HG02981 (cell line): ENCODE data around the gene CD300C.
"Not testable (repeated sequence)": the region's sequence is repeated elsewhere in the genome, so short reads cannot be mapped to it uniquely, and the experiment has no call there.

Source experiments
- ATAC-seq: cut with Tn5 transposase; IDR thresholded peaks from one replicate; pipeline ENCODE4 v1.9.1; 2021; ENCODE audit warnings: mild to moderate bottlenecking, moderate library complexity; ENCODE audit not compliant: unreplicated experiment

CD300C gene

DNA sequence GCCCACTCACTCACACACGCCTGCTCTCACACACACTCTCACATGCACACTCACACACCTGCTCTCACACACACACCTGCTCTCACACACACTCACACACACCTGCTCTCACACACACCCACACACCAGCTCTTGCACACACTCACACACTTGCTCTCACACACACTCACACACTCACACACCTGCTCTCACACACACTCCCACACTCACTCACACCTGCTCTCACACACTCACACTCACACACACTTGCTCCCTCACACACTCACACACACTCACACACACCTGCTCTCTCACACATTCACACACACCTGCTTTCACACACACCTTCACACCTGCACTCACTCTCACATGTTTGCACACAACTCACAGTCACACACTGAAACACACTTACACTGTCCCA is 17.4 kb upstream of the CD300C start:
- no peak for ATAC-seq

DNA sequence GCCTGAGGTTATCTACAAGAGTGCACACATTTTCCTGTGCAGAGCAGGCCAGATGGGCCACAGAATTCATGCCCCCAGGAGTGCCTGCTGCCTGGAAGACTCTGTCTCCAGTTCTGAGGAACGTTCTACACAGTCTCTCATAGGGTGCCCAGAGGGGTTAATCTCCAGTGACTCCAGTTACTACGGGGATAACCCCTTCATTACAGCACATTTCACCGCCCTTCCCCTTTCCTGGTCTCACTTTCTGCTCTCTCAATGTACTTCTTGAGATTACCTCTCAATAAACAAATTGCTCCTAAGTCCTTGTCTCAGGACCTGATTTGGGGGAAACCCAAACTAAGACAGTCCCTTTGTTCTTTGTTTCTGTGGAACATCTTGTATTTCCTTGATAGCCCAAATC is 15.7 kb upstream of the CD300C start:
- no peak for ATAC-seq

DNA sequence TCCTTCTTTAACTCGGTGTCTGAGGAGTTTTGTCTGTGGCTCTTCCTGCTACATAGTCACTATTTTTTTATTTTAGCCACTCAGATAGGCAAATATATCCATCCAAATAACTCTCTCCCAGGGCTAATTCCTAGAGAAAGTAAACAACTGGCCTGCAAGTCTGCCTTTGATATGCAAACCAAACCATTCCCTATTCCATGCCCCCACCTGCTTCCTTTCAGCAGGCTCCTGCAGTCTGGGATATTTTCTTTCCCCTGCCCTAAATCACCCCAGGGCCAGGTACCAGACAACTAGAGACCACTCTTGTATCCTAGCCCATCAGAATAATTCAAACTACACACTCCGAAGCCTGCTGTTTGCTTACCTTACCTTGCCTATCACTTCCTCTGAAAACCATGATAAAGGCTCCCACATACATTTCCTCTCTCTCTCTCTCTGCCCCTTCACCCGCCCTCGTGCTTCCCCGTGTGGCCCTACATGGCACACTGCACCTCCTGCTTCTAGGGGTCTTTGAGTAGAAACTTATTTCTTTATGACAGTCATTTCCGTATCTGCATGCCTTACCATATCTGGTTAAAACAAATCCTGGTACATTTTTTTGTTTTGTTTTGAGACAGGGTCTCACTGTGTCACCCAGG is 13.1 kb upstream of the CD300C start:
- ATAC-seq, result no peak

DNA sequence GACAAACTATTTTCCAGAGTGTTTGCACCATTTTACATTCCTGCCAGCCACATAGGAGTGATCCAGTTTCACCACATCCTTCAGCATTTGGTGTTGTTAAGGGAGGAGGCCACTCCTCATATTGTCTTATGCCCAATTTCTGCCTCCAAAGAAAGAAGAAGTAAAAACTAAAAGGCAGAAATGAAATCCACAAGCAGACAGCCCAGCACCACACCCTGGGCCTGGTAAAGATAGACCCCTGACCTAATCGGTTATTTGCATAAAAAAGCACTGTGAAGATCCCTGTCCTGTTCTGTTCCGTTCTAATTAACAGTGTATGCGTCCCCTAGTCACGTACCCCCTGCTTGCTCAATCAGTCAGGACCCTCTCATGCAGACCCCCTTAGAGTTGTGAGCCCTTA is 12.5 kb upstream of the CD300C start:
- ATAC-seq, result not testable (repeated sequence)

DNA sequence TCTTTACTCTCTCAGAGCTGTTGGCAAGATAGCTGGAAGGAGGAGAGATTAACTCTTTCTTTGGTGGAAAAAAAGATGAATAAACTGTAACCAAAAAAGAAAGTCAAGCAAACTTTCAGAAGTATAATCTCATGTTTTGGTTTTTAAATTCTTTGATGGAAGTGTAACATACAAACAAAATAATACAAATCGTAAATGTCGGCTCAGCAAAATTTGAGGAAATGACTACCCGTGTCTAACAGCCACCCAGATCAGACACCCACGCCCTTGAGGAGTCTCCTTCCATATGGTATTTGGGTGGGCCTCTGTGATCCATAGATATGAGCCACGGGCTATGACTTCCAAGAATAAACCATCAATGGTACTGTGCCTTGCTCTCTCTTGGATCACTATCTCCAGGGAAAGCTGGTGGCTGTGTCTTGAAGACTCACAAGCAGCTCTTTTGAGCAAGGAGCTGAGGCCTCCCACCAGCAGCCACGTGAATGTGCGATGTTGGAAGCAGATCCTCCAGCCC is 9.6 kb upstream of the CD300C start:
- no peak for ATAC-seq

DNA sequence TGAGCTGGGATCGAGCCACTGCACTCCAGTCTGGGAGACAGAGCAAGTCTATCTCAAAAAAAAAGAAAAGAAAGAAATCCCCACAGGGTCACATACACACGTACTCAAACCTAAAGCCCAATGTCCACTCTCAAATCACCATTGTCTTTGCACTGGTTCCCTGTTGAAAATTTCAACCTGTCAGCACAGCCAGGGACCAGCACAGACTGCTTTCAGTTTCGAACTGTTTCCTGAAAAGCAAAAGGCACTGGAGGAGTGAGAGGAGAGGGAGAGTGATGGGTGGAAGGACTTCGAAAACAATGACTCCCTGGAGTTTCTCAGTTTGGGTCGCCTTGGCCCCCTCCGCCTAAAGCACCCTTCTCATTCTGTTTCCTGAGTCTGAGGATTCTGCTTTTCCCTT is 9.0 kb upstream of the CD300C start:
- ATAC-seq, result no peak

DNA sequence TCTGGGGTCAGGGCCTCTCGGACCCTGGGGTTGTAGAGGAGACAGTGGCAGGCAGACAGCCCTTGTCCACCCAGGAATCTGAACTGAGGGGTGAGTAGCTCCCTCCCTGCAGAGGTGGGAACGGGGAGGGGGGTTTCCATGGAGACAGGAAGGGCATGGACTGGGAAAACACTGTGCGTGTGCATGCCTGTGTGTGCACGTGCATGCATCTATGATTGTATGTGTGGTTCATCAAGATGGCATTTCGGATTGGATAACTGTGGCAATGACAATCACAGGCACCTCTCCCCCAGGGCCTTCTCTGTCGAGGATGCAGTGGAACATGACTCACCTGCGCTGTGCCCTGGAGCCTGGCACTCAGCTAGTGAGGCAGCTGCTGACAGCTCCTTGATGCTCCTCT is 6.1 kb upstream of the CD300C start:
- no peak for ATAC-seq

DNA sequence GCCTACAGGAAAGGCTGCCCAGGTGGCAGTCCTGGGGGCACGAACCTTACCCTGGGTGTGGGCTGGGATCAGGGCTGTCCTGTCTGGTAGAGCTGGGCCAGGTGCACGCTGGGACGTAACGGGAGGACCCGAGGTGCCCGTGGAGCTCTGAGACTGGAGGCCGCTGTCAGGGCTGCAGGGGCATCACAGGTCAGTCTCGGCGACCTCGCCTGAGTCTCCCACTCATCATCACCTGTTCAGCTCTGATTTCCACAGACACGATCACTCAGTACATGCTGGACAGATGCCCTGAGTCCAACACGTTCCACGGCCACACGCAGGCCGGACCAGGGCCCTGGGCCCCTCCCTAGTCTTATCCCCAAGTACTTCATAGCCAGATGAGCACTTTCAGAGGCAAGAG is 4.7 kb upstream of the CD300C start:
- ATAC-seq, result no peak

DNA sequence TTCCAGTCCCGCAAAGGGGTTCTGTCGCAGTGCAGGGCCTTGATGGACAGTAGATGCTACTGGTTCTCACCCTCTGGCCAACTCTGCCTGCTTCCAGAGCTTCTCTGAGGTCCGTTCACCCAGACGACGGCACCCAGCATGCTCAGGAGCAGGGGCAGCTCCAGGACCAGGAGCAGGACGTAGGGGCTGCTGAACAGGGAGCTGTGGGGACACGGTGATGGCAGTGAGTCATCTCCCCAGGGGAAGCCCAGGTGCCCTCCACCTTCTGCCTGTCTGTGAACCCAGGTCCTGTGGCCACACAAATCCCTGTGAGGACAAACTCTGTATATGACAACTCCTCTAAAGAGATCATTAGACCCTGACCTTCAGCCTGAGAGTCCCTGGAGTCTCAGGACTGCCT is 3.4 kb upstream of the CD300C start:
- ATAC-seq, result no peak

DNA sequence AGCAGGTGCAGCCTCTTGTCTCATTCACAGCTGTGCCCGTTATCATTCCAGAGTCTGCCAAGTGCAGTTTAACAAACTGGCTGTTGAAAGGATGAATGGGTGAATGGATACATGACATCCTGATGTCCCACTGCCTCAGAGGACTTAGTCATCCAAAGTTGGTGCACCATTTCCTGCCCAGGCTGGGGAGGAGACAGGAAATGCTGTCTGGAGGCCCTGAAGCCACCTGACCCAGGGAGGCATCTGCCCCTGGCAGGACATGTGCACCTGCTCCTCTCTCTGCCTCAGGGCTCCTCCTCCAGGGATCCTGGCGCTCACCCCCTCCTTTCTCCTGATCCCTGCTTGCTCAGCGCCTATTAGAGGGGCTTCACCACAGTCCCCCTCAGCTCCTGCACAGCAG is 1.8 kb upstream of the CD300C start:
- ATAC-seq, result no peak

DNA sequence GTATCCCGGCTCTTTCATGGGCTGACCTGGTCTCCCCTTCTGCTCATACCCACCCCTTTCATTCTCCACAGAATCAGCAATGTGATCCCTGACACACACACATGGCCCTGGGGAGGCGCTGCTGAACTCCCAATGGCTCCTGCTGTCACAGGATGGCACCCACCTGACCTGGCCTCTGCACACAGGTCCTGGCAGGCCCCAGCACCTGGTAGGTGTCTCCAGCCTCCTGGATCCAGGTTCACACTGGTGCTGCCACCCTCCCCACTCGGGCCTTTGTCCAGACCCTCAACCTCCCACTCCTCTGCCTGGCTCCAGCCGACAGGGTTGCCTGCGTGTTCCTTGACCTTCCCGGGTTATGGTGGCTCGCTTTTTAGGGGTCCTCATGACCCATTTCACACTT is 1.3 kb upstream of the CD300C start:
- no peak for ATAC-seq

DNA sequence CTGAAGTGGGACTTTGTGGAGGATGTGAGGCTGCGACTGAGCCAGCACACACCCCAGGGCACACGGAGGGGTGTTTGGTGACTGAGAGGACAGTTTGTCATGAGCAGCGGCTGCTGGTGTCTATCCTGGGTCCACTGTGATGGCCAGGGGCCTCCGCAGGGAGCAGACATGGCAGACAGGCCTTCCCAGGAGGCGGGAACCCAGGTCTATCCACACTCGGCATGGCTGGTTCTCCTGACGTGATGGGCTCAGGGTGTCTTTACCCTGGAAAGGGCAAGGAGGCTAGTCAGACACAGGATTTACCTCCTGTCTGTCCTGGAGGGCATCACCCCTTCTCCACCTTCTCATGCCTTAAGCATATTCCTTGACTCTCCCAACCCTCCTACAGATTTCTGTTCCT is 671 bp upstream of the CD300C start:
- ATAC-seq, result no peak

DNA sequence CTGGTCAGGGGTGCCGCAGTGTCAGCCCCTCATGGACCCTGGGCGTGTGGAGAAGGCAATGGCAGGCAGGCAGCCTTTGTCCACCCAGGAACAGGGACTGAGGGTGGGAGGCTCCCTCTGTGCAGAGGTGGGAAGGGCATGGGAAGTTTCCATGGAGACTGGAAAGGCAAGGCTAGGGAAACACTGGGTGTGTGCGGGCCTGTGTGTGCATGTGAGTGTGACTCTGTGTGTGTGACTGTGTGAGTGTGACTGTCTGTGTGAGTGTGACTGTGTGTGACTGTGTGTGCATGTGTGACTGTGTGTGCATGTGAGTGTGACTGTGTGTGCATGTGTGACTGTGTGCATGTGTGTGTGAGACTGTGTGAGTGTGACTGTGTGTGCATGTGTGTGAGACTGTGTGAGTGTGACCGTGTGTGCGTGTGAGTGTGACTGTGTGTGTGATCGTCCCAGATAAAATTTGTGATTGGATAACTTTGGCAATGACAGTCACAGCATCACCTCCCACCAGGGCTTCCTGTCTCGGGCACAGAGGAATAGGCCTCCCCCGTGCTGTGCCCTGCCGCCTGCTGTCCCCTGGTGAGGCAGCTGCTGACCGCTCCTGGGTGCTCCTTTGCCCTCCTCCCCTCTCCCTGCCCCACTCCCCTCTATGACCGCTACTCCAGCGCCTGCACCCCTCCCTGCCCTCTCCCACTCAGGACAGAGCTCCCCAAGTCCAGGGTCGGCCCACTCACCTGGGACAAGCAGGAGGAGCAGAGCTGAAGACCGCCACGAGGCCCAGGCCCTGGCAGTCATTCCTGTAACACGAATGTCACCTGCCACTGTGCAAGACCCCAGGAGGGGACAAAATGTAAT is 698 bp downstream of the CD300C start:
- ATAC-seq, result no peak

DNA sequence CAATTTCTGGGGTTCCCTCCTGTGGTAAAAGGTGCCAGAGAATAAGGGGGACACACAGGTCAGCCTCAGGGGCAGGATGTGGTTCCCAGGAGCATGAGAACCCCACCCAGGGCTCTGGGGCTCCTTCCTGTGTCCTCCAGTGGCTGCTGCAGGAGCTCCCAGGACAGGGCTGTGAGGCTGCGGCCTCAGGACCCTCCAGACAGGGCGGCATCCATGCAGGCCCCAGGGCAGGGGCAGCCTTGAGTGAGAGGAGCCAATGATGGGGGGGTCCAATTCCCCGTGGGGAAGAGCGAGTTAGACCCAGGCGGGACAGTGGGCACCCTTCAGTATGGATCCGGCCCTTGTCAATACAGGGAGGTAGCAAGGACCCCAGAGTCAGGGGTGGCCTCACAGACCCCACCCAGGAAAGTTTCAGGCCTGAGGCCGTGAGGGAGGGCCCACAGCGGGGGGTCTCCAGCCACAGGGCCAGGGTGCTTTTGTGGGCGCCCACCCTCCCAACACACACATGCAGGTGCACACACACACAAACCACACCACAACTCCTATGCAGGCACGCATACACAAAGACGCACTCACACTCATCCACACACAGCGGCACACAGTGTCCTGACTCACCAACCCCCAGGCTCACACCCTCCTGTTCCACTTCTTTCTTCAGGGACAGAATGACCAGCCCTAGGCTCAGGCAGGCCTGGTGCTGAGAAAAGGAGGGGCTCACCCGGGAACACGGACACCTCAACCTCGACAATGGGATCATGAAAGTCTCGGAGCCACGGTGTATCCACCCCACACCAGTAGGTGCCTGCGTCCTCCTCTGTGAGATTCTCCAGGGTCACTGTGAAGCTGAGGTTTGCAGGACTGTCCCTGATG is 1.8 kb downstream of the CD300C start:
- ATAC-seq, result no peak

DNA sequence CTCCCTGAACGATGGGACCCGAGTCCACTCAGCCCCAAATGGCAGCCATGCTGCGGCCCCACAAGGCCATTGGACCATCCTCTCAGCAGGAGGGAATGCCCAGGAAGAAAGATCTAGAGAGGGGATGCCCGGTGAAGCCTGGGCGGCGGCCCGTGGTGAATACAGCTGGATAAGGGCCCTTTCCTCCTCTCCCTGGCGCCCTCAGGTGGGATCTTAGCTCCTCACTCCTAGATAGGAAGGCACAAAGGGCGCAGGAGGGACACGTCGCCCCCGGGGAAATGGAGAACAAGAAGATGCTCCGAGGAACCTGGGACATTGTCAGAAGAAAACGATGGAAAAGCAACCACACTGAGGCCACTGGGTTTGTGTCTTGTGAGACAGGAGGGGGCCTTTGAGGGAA is 2.5 kb downstream of the CD300C start:
- ATAC-seq, result no peak

DNA sequence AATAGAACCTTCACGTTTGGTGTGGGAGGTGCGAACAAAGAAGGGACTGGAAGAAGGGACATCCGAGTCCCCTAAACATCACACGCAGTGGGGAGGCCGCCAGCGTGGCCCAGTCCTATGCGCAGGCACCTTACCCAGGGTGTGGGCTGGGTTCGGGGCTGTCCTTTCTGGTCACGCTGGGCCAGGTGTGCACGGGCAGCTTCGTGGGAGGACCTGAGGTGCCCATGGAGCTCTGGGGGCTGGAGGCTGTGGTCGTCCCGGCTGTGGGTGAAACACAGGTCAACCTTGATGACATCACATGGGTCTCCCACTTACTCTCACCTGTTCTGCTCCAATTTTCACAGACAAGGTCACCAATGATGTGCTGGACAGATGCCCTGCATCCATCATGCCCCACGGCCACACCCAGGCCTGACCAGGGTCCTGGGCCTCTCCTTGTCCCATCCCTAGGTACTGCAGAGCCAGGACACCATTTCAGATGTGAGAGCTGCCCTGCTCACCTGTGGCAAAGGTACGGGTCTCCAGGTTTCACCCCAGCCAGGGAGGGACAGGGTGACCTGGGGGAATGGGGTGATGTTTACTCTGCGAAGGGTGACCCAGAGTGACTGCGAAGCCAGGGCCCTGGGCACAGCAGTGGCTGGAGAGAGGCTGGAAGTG is 3.1 kb downstream of the CD300C start:
- no peak for ATAC-seq

DNA sequence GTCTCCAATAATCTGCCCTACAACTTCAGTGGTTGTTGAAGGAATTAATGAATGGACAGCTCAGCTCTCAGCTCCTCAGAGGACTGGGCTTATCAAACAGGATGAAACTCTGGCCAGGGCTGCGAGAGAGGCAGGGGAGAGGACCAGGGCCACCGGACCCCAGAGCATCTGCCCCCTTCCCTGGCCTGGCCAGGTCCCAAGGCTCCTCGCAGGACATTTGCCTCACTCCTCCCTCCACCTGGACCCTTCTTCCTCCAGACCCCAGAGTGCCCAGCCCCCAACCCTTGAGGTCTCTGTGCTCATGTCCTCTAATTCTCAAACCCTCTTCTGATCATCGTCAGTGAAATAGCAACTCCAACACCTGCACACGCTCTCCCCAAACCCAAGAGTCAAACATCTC is 3.7 kb downstream of the CD300C start:
- ATAC-seq, result no peak

DNA sequence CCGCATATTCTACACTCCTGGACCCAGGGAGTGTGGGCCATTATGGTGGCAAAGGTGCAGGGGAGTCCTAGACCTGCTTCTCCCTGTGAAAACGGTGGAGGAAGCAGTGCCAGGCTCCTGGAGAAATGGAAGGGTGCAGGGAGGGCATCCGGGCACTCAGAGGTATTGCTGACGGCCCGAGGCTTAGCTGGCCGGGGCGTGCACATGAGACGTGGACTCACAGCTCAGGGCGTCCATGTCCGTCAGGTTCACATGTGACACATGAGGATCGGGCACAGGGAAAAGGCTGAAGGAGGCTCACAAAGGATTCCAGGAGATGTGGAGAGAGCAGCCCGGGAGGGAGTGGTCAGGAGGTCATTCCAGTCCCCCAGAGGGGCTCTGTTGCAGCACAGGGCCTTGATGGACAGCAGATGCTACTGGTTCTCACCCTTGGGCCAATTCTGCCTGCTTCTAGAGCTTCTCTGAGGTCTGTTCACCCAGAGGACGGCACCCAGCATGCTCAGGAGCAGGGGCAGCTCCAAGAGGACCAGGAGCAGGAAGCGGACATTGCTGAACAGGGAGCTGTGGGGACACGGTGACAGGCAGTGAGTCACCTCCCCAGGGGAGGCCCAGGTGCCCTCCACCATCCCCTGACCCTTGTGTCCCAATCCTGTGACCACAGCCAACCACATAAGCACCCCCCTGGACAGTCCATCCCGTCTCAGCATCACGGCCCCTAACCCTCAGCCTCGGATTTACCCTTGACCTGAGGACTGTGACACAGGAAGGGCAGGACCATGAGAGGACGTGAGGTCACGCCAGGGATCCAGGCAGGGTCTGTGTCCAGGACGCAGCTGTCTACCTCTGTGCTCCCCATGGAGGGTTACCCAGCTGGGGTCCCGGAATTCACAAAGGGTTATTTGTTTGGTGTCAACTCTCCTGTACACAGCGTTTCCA is 4.5 kb downstream of the CD300C start:
- ATAC-seq, result no peak

DNA sequence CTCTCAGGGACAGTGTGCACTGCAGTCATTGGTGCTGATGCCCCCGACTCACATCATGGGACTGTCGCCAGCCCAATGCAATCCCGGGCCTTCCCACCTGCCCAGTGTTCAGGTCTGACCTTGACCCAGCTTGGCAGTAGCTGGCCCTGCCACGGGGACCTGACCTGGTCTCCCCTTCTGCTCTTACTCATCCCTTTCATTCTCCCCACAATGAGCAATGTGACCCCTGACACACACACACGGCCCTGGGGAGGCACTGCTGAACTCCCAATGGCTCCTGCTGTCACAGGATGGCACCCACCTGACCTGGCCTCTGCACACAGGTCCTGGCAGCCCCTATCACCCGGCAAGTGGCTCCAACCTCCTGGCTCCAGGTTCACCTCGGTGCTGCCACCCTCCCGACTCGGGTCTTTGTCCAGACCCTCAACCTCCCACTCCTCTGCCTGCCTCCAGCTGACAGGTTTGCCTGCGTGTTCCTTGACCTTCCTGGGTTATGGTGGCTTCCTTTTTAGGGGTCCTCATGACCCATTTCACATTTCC is 6.6 kb downstream of the CD300C start:
- no peak for ATAC-seq

DNA sequence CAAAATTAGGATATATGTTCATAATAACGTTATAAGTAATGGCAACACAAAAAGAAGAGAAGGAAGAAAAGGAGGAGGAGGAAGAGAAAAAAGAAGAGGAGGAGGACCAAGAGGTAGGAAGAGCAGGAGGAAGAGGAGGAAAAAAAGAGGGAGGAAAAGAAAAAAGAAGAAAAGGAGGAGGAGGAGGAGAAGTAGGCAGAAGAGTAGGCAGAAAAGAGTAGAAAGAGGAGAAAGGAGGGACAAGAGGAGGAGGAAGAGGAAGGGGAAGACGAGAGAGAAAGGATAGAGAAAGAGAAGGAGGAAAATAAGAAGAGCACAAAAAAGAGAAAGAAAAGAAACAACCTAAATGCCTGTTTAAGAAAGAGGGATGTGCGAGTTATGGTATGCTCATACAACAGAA is 9.0 kb downstream of the CD300C start:
- no peak for ATAC-seq
